Right cardiac atrium (tissue), 5 donors: ENCODE results near the gene CLCNKA. TPM values are rescaled to one million over a fixed set of nuclear protein-coding genes. Genes with fewer than 3 reads are reported as not detected.

Experiments used
- ATAC-seq, 2 donors: fragments of 200-7000 bp; cut with Tn5 transposase; one replicate each; pipeline versions ENCODE4 v1.8.0 to v1.9.1; 2020; ENCODE audit warnings: moderate library complexity in 2 of 2, mild to moderate bottlenecking in 1 of 2
- DNase-seq, 3 donors: peaks; one replicate each; pipeline ENCODE4 v3.0.0-alpha.2; 2020
- H3K27ac ChIP-seq: one replicate; pipeline ENCODE4 v1.5.1; 2013; ENCODE audit warnings: mild to moderate bottlenecking, low read length, control low read depth, moderate library complexity
- H3K27me3 ChIP-seq: one replicate; pipeline ENCODE4 v1.6.1; 2013; ENCODE audit not compliant: control insufficient read depth, insufficient read depth
- H3K4me1 ChIP-seq: one replicate; pipeline ENCODE4 v1.6.1; 2013; ENCODE audit warnings: low read length; ENCODE audit not compliant: control insufficient read depth, insufficient read depth
- H3K4me3 ChIP-seq: one replicate; pipeline ENCODE4 v1.5.1; 2013; ENCODE audit warnings: low read length, control low read depth
- H3K9me3 ChIP-seq: one replicate; pipeline ENCODE4 v1.6.1; 2013; ENCODE audit warnings: low read length; ENCODE audit not compliant: control insufficient read depth
- WGBS: extraction: QIAGEN DNeasy Blood & Tissue Kit; methylation state at CpG from one replicate; pipeline ENCODE4 v1.1.7; 2013; 5-methylcytosine and 5-hydroxymethylcytosine counted together
- intact Hi-C, 4 donors: fragments of 100-400 bp; cut with DNase I; formaldehyde crosslinking; loops; one replicate each; pipeline versions ENCODE4 v1.11.0 to v1.14.0; 2022 to 2023
- polyA plus RNA-seq: library from polyadenylated mRNA; stranded (reverse); fragments of 200-250 nt; gene quantifications from one replicate; pipeline ENCODE4 v1.2.3, GENCODE V29; 2013
- total RNA-seq, 4 donors: library from RNA; stranded (reverse); fragmentation: NEBNext Ultra II Directional; extraction: Animal tissue kit (Norgen Biotek cat#: 25700); gene quantifications; one replicate each; pipeline ENCODE4 v1.2.1, GENCODE V29; 2021
- donor health status: healthy with polysubstance abuse.
- donor health status: DM: no; HTN: yes; CAD: no.
- donor health status: DM: no; HTN: no; CAD: no.
- donor health status: DM: no; HTN: yes; CAD: no; lungs with severe emphysema.
- donor health status: DM: yes; HTN: yes; CAD: no.

Gene CLCNKA
- total and polyA plus RNA-seq, 5 donors, result 0.31 to 0.93 (median 0.52) TPM

DNA sequence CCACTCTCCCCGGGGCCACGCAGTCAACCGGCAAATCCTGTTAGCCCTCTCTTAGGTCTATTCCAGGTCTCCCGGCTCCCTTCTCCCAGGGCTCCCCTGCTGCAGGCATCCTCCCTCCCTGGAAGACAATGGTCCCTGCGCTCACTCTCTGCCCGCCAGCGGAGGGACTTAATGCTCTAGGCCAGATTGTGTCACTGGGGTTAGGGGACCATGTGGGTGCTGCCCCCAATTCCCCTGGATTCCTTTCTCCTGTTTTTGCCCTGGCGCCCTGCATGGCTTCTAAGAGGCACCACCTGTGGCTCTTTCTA is 43.4 kb downstream of the CLCNKA start:
- intact Hi-C loops, result no loop called here
- Histone ChIP-seq H3K9me3 (no peaks in the 10 kb centered on the region), H3K27ac (no peak overlapping the region), H3K4me3 (no peak overlapping the region), H3K4me1 (peaks cover 10% of the 10 kb centered on the region), H3K27me3 (no peaks in the 10 kb centered on the region)
- 77% methylated on average over 8 of the region's 8 CpGs for WGBS
- DNase-seq (no peak), ATAC-seq (no peak)

- WGBS, result 89% methylated on average over 4 of the region's 4 CpGs
- no peak for DNase-seq
- no peak overlapping the region for H3K4me3 ChIP-seq
- peaks cover 10% of the 10 kb centered on the region for H3K4me1 ChIP-seq
- no peak for ATAC-seq
- no peaks in the 10 kb centered on the region for H3K27me3 ChIP-seq
- intact Hi-C loops, result no loop called here
- no peaks in the 10 kb centered on the region for H3K9me3 ChIP-seq
- H3K27ac ChIP-seq, result no peak overlapping the region
Observed at GRCh38 chr1:16066245-16066644, 44.4 kb downstream of the CLCNKA start.

GRCh38 chr1:16067127-16067768 is 45.4 kb downstream of the CLCNKA start:
- 59% methylated on average over 6 of the region's 6 CpGs for WGBS
- H3K4me1 ChIP-seq, result peaks cover 10% of the 10 kb centered on the region
- DNase-seq, result no peak
- no peak for ATAC-seq
- no peaks in the 10 kb centered on the region for H3K27me3 ChIP-seq
- intact Hi-C loops, result no loop called here
- no peaks in the 10 kb centered on the region for H3K9me3 ChIP-seq
- no peak overlapping the region for H3K27ac ChIP-seq
- no peak overlapping the region for H3K4me3 ChIP-seq

- no peaks in the 10 kb centered on the region for H3K9me3 ChIP-seq
- intact Hi-C loops, result no loop called here
- no peak for DNase-seq
- no peak overlapping the region for H3K27ac ChIP-seq
- no peak overlapping the region for H3K4me3 ChIP-seq
- H3K4me1 ChIP-seq, result peaks cover 10% of the 10 kb centered on the region
- no peak for ATAC-seq
- no peaks in the 10 kb centered on the region for H3K27me3 ChIP-seq
- WGBS, result 75% methylated on average over 13 of the region's 13 CpGs
Observed at GRCh38 chr1:16067933-16068332, 46.1 kb downstream of the CLCNKA start.

DNA sequence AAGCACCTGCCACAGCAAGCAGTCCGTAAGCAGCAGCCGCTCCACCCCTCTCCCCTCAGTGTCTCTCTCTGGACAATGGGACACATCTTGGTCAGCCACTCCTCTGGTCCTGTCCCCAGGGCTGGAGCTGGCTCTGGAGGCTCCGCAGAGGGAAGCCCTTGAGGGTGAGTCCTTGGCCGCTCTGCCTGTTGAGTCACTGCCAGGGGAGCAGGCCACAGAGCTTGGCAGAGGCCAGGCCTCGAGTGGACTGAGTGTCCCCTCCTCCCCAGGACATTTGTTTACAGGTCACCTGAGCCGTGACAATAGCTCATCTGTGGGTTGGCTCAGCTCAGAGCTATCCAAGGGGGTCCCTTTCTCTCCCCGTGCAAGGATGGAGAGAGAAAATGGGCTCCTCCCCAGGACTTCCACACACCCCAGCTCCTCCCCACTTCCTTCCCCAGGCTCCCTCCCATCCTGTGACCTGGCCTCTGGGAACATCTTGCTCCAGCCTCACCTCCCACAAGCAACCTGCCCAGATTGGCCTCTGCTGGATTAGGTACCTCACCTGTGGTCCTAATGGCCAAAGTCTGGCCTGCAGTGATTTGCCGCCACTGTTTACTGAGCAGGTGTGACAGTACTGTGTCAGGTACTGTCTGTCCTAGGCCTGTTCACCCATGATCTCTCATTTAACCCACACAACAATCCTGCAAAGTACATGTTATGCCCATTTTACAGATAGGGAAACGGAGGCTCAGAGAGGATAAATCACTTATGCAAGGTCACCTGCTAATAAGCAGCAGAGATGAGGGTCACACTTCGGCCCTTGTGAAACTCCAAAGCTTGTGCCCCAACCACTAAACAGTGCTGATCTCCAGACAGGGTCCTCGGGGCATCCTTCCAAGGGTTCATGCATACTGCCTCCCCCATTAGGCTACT is 46.8 kb downstream of the CLCNKA start:
- Histone ChIP-seq H3K27ac (peak overlapping the region; percentile 43), H3K4me1 (peaks cover 10% of the 10 kb centered on the region), H3K9me3 (no peaks in the 10 kb centered on the region), H3K4me3 (no peak overlapping the region), H3K27me3 (no peaks in the 10 kb centered on the region)
- intact Hi-C loops, result no loop called here
- WGBS, result 55% methylated on average over 11 of the region's 11 CpGs
- ATAC-seq, result peak; percentile 65 to 68
- DNase-seq, result peak; percentile 52 to 79 (median 78)

GRCh38 chr1:16070640-16071355 is 49.0 kb downstream of the CLCNKA start:
- no peak overlapping the region for H3K4me3 ChIP-seq
- intact Hi-C loops, result loop anchor here in 2 of 4 donors (10.0 kb wide), 2 partner anchors 284 to 294 kb away; partner anchors contain the start of genes FBXO42 (in 1 of the 2) and SZRD1 (in 1 of the 2)
- H3K4me1 ChIP-seq, result peaks cover 7% of the 10 kb centered on the region
- ATAC-seq (no peak), DNase-seq (no peak)
- WGBS, result 92% methylated on average over 9 of the region's 9 CpGs
- no peak overlapping the region for H3K27ac ChIP-seq
- no peaks in the 10 kb centered on the region for H3K9me3 ChIP-seq
- H3K27me3 ChIP-seq, result no peaks in the 10 kb centered on the region

DNA sequence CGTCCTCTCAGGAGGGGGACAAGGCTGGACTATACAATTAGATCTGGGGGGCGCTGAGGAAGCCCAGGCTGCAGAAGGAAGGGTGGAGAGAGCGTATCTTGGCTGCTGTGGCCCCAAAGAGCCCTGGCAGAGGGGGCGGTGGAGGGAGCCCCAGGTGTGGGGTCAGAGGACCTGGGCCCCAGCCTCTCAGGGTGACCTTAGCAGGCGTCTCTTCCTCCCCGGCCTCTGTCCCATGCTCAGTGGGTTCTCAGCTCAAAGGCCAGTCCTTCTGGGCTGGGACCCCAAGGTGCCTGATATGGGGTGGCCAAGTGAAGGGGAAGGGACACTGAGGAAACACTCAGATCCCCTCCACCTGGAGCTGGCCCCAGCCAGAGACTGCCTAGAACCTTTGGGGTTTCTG is 49.8 kb downstream of the CLCNKA start:
- DNase-seq, result no peak
- Histone ChIP-seq H3K4me1 (peaks cover 11% of the 10 kb centered on the region), H3K9me3 (no peaks in the 10 kb centered on the region), H3K4me3 (no peak overlapping the region), H3K27ac (no peak overlapping the region), H3K27me3 (no peaks in the 10 kb centered on the region)
- intact Hi-C loops, result loop anchor here in 2 of 4 donors (10.0 kb wide), 2 partner anchors 283 to 293 kb away; partner anchors contain the start of genes FBXO42 (in 1 of the 2) and SZRD1 (in 1 of the 2)
- no peak for ATAC-seq
- 95% methylated on average over 6 of the region's 6 CpGs for WGBS

DNA sequence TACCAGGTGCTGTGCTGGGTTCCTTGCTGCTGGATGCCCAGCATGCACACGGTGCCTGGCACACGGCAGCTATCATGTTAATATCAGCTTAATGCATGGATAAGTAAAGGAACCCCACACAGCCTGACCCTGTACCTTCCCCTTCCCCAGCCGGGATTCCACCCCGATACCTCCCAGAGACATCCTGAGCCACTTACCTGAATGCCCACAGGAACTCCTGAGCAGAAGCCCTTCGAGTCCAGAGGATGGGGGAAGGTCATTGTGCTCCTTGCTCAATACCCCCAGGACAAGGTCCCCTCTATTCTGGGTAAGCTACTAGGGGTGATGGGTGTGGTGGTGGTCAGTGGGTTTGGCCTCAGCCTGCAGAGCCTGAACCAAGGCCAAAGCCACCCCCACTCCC is 50.3 kb downstream of the CLCNKA start:
- Histone ChIP-seq H3K4me1 (peaks cover 11% of the 10 kb centered on the region), H3K4me3 (no peak overlapping the region), H3K27me3 (no peaks in the 10 kb centered on the region), H3K9me3 (no peaks in the 10 kb centered on the region), H3K27ac (no peak overlapping the region)
- 70% methylated on average over 5 of the region's 5 CpGs for WGBS
- ATAC-seq, result no peak
- no peak for DNase-seq
- intact Hi-C loops, result loop anchor here in 2 of 4 donors (10.0 kb wide), 2 partner anchors 283 to 293 kb away; partner anchors contain the start of genes FBXO42 (in 1 of the 2) and SZRD1 (in 1 of the 2)

DNA sequence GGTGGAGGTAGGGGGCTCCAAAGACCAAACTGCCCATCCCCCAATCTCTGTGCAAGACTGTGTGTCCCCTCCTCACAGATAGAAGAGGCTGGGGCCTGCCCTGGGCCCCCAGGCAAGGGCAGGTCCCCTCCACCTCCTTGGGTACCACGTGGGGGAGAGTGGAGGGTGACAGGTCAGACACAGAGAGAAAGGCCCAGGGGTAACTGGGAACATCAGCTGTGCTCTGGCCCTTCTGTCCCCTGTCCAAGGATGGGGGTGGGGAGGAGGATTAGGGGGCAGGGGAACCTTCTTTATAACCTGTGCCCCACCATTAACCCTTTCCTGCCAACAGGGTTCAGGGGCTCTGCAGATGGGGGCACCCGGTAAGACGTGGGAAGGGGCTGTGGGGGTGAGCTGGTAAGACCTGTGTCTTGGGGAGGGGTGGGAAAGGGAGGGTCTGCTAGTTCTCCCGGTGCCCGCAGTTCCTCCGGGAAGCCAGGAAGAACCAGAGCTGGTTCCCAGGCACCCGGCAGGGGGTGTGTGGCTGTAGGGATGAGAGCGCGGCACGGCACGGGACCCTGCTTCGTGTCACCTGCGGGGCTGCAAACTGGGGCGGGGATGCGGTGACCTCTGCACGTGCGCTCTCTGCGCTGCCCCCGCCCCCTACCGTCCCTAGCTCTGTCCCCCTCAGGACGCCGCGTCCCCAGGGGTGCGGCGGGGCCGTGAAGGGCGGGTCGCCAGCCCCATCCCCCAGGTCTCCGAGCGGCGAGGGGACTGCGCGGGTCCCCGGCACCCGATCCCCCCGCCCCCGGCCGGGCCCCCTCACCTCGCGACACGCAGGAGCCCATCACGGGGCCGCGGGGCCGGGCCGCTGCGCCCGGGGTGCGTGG is 51.0 kb downstream of the CLCNKA start:
- intact Hi-C loops, result loop anchor here in 2 of 4 donors (10.0 kb wide), 2 partner anchors 282 to 292 kb away; partner anchors contain the start of genes FBXO42 (in 1 of the 2) and SZRD1 (in 1 of the 2)
- Histone ChIP-seq H3K9me3 (no peaks in the 10 kb centered on the region), H3K27me3 (no peaks in the 10 kb centered on the region), H3K4me3 (peak overlapping the region; percentile 51), H3K27ac (no peak overlapping the region), H3K4me1 (peaks cover 9% of the 10 kb centered on the region)
- peak in 1 of 3 donors; percentile 68 for DNase-seq
- no peak for ATAC-seq
- WGBS, result 7% methylated on average over 49 of the region's 49 CpGs
